ENCODE results near the gene FHIT.

FHIT gene

DNA sequence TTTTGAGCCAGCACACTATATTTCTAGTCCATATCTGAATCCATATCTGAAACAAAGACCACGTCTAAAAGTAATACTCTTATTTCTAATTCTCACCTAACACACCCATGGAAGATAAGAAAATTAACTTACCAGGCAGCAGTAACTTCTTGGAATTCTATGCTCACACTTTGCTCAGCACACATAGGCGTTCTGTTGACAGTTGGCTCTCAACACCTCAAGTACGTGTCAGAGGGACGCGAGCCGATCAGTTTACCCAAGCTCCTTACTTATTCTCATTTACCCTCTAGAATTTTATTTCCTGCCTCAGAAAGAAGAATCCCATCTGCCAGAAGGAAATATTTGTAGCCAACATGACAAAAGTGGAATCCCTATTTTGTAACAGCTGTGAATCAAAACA, 911.9 kb downstream of the FHIT start:
- DNase-seq (ENCODE audit: low read depth, low spot score), result no peak

DNA sequence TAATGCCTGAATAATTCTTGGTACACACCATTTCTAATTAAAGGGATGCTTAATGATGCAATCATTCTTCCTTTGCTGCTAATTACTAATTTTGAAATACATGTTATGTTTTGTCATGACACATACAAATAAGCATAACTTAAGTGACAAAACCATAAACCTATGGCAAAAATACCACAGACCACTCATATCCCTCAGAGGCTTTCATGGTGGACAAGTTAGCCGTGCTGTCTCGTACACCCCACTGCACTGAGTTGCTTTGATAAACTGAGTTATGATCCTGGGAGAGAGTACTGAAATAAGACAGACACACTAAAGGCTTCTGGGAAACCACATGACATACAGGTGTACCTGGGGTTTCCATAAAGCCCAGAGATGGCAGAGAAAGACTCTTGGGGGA, 913.8 kb downstream of the FHIT start:
- no peak for DNase-seq (ENCODE audit: low read depth, low spot score)

DNA sequence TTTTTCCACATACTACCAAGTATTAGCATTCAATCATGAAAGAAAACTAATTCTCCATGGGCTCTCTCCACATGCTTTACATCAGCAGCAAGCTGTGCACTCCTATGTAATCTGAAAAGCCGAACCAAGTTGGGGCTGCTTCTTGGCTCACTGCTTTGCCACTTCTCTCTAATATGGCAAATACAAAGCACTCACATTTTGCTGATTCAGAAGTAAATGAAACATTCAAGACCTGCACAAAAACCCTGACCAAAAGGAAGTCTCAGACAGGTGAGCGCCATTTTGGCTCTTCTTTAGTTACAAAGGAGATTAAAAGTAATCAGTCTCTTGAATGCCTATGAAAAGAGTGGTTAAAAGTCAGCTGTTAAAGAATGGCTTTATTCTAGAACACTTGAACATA, 915.2 kb downstream of the FHIT start:
- DNase-seq (ENCODE audit: low read depth, low spot score), result no peak

DNA sequence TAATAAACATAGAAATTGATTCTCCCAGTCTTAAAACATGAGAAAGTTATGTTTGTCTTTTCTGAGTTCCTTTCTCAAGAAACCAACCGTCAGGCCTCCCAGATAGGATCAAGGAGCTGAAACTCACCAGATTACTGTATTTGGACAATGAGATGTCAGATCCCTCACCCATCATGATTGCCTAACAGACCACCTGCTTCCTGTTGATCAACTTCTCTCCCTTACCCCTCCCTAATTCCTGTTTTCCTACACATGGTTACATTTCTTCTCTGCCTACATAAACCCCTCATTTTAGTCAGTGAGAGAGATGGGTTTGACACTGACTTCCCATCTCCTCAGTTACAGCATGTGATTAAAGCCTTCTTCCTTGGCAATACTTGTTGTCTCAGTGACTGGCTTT, 917.5 kb downstream of the FHIT start:
- no peak for DNase-seq (ENCODE audit: low read depth, low spot score)

DNA sequence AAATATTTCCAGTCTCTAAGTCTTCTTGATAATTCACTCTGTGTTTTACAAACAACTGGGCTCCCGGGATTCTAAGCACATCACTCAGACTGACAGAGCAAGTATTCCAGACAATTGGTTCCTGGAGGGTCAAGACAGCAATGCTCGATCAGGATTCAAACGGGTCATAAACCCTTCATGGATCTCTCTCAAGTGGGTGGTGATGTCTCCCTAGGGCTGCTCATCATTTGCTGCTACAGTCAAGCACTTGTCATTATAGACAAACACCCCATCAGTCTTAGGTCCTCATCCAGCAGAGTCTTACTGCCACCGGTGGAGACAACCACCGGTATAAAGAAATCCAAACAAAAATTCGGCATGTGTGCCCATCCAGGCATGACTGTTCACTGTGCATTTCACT, 921.1 kb downstream of the FHIT start:
- DNase-seq (ENCODE audit: low read depth, low spot score), result no peak

DNA sequence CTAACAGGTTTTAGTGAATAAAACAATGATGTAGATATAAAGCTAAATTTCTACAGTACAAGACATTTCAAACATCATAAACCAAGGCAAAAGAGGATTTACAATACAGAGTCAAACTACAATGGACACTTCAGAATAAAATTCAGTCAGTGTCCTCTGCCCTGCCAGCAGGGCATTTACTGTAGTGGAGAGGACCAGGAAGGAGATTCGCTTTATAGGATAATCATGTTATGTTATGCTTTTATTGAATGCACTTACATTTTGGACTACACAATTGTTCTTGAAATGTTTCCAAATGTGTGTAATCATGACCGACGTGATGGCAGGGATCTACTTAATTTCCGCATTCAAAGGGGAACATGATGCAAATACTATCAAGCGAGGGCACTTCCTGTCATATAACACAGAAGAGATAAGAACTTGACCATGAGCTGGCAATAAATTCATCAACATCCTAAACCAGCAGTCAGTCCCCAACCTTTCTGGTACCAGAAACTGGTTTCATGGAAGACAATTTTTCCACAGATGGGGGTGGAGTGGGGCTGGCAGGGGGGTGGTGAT, 925.6 kb downstream of the FHIT start:
- DNase-seq (ENCODE audit: low read depth, low spot score), result no peak

DNA sequence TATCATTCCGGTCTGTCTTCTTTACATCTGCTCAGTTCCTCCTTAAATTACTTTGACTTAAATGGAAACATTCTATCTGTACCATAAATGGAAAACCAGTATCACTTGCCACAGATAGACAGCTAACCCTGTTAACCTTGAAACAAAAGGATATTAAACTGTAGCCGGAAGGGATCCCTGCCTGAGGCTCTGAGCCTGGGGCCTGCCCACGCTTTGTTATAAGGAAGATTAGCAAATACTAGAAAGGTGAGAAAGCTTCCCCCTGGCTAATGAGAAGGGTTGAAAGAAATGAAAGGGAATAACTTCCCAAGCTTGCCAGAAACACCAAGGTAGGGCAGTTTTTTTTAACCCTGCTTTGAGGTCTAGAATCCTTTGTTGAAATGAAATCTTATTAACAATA, 927.6 kb downstream of the FHIT start:
- no peak for DNase-seq (ENCODE audit: low read depth, low spot score)

DNA sequence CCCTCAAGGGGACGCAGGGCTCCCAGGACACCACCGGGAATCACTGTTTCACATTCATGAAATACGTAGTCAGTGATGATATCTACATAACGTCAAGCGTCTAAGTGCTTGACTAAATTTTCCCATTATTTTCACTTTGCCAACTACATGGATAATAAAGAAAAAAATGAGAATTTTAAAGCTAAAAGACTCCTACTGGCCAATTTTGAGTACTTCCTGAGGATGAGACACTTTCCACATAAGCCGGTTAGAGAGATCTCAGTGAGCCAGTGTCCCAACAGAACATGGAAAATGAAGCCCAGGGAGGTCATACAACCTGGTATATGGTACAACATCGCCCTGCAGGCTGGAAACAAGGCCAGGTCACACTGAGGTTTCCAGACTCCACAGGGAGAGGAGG, 928.1 kb downstream of the FHIT start:
- DNase-seq (ENCODE audit: low read depth, low spot score), result no peak

DNA sequence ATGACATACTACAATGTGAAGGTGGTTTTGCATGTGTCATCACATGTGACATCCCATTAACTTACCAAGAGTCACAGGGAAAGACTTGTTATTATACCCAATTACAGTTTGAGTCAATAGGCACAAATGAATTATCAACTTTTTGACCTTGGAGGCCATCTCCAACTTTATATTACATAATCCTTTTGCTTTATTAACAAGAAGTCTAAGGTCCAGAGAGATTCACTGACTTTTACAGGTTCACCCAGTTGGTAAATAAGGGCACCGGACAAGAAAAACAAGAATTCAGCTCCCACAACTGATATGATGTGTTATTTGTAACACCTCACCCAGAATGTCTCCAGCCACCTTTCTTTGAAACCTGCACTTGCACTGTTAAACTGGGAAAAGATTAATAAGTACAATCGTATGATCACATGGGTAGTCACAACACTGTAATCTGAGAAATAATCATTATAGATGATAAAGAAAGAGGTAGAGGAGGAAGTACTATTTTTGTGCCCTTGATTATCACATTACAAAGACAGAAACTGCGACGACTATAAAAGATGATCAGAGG, 928.9 kb downstream of the FHIT start:
- DNase-seq (ENCODE audit: low read depth, low spot score), result no peak

DNA sequence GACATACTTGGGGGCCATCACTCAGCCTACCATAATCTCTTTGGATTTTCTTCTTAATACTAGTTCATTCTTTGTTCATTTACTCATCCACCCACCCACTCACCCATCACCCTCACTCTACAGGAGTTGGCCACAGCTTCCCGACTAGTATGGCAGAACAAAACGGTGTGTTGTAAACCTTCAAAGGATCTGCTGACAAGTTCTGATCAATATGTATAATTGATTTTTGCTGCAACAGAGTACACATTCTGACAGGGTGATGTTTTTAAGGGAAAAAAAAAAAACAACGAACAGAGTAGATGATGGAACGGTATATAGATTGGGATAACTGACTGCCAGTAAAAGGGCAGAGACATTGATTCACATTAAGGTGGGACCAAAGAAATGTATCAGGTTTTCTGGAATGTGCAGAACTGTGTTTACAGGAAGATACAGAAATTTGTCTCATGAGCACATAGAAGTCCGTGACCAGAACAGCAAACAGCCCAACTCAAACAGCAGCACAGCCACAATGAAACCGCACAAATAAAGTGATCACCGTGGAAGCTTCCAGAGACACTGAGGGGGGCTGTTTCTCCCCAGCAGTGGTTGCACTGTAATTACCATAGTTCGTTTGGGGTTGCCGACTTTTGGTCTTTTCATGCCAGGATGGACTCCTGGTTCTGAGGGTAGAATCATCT, 931.9 kb downstream of the FHIT start:
- DNase-seq (ENCODE audit: low read depth, low spot score), result no peak

DNA sequence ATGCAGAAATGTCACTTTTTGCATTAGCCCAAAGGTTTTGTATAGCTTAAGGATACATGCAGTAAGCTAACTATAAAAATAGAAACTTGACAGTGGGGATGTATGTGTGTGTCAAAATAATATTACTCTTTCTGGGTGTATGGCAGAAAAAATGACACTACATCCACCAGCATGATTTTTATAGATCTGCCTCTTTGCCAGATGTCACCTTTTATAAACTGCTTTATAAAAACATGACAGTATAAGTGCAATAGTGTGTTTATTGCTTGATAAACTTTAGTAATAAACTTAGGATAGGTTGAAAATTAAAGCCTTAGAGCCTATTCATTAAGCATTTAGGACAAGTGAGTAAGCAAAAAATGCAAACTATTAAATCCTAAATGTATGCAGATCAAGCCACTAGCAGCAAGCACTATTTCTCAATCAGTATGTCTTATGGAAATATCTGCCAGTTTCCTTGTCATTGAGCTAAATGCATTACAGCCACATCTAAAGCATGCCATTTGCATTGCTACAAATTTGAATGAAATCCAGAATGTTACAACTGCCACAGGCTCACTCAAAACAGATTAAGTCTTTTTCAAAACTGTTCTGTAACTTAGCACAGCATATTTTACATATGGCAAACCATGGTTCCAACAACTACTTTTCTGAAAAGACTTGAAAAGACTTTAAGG, 935.0 kb downstream of the FHIT start:
- no peak for DNase-seq (ENCODE audit: low read depth, low spot score)

DNA sequence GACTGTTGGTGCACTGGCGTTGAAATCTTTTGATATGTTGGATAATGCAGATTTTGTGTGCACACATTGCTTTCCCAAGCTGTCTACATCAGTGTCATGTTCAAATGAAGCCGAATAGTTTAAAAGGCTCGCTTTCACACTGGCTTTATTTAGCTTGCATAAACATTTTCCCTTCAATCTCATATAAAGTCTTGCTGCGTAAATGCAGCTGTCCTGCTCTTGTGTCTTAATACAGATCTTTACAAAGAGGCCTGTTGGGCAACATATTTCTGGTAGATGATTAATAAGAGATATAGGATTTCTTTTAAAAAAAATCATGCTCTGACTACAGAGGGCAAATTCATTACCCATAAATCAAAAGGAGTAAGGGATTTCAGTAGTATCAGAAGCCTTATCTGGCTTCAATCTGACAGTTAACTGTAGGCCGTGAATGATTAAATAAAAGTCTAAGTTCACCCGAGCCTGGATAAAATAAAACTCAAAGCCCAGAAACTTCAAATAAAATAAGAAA, 937.2 kb downstream of the FHIT start:
- no peak for DNase-seq (ENCODE audit: low read depth, low spot score)

DNA sequence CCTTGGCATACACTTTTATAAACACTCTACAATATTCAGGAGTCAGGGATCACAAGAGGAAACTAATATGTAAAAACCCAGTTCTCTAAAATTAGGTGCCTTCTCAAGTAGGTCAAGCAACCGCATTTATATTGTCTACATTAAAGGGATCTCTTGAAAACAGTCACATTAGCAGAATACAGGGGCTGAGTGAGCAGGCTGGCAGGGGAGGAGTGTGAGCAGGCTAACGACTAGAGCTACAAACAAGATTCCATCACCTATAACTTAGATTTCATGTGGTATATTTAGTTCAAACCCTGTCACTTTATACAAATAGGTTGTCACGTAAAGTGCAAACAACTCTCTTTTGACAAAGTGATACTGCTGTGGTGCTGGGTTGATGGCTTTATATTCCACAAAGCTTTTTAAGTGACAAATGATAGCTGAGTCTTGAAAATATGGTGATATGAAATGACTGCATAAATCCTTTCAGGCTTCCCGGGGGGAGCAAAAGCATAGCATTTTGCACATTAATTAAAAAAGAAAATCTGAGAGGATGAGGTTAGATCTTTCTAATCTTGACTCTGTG, 937.9 kb downstream of the FHIT start:
- DNase-seq (ENCODE audit: low read depth, low spot score), result no peak

DNA sequence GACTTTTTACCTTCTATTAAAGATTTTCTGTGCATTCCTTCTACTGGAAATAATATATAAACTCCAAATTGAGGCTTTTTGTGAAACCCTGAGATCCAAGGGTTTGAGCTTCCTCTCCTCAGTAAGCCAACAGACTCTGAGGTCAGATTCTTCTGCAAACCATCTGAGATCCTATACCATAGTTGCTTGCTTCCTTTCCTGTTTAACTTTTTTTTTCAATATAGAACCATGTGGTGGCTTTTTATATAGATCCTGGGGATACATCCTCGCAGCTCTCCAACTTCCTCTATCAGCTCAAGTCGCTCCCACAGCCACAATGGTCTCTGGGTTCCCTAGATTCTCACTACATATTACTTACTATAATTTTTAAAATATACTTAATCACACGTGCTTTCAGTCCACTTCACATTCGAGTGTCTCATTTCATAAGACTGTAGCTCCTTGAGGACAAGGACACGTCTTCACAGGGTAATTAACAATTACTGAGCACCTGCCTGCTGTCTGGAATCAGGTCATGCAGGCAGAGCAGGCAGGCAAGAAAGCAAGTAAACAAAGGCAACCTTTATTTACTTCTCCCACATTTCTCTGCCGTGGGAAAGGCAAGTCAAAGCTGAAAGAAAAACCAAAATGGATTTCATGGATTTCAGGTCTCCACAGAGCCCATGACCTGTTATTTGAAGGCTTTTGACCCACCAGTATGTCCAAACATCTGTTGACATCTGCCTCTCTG, 941.5 kb downstream of the FHIT start:
- DNase-seq (ENCODE audit: low read depth, low spot score), result no peak

DNA sequence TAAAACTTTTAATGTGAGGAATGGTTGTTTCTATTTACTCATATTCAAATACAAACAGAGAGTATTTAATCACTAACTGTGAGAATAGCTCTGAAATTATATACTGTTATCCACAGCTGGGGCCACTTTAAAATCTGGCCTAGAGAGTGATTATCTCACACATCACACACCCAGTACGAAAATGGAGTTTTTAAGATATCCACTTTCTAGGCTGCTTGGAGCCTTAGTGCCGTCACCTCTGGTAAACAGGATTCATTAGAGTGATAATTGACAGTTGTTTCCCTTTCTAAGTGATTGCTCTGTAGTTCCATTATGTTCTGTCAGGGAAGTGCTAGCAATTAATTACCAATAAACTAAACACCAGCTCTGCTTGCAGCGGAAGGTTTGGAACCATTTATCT, 942.4 kb downstream of the FHIT start:
- no peak for DNase-seq (ENCODE audit: low read depth, low spot score)

DNA sequence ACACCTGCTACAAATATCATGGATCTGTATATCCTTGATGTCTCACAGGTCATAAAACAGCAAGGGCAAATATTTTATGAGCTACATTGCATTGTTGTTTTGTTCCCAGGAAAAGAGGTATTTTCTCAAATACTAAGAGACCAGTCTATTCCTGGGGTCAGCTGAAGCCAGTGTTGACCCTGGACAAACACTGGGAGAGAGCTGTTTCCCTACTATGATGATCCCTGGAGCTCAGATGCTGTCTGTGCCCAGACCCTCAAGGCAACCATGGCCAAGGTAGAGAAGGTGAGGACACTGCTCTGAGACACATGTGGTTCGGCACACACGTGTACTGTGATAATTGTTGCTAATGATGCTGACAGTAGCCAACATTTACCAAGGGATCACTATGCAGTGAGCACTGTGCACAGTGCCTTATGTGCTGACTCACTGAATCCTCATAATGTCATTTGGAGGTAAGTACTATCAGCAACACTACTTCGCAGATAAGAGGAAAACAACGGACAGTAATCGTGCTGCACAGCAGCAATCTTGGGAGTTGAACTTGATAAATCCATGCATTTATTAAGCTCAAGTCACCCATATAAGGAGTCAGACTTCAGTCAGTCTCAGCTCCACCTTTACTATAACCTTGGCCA, 943.6 kb downstream of the FHIT start:
- DNase-seq (ENCODE audit: low read depth, low spot score), result no peak

DNA sequence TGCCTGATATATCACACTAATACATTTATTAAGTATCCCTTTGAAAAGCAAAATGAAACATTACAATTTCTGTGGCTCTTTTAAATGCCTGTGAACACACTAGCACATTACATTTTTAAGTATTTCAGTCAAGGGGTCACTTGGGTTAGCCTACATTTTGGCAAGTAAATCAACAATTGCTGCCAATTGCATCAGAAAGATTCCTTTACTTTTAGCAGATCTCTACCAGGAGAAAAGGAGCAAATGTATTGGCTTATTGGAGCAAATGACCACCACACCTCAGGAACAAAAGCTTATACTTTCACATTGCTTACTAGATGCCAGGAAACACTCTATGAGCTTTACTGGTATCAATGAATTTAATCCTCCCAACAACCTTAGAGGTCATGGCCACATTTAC, 947.1 kb downstream of the FHIT start:
- DNase-seq (ENCODE audit: low read depth, low spot score), result no peak

DNA sequence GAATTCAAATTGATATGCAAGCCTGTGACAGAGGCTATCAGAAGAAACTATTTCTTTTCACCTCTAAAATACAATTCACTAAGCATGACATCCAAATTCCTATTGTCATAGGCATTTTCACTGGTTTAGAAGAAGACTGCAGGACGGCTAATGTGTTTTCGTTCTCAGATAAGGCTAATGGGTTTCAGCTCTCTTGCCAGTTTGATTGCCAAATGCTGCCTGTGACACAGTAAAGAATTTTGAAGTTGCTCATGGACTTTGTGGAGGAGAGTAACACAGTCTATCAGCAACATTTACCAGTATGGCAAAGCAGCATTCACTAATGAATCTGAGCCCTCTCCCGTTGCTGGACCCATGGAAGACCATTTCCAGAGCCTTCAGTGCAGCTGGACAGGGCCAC, 948.1 kb downstream of the FHIT start:
- no peak for DNase-seq (ENCODE audit: low read depth, low spot score)

DNA sequence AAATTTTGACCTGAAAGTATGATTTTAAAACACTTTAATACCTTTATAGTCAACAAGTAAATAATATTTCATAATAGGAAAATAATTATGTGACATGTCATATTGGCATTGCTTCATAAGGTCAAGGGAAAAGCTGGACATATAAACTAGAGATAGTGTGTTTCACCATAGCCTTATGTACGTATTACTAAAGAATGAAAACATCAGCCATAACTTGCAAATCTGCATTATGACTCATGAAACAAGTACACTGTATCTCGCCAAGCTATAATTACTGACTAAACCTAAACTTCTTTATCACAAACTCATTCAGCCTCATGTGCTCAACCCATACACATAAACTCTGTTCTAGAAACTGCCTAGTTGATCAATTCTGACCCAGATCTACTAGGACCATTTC, 950.1 kb downstream of the FHIT start:
- no peak for DNase-seq (ENCODE audit: low read depth, low spot score)

DNA sequence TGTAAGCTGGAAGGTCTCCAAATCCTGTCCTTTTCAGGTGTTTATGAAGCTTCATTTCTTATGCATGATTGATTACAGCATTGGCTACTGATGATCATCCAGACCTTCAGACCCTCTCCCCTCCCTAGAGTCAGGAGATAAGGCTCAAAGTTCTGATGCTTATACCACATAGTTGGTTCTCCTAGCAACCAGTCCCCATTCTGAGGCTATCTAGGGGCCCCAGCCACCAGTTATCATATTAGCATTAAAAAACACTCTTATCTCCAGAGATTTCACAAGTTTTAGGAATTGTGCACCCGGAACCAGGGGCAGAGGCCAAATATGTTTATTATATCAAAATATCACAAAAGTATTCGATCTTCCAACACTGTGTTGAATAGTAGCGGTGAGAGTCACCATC, 953.1 kb downstream of the FHIT start:
- DNase-seq (ENCODE audit: low read depth, low spot score), result no peak

DNA sequence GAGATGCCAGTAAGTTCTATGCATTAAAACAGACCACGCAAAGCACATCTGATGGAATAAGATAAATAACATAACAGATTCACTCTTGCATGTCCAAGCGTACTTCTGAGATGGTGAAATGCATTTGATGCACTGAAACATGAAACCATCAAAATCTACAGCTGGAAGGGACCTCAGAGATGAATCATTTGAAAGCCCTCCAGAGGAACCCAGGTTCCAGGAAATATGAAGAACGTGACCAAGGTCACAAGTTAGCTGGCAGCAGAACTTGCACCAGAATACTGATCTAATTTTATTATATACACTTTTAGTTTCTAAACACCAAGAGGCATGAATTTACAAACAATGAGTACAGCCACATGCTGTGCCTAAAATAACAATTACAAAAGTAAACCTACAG, 957.1 kb downstream of the FHIT start:
- no peak for DNase-seq (ENCODE audit: low read depth, low spot score)

Measured in activated CD4-positive, CD25-positive, alpha-beta regulatory T cell treated with anti-CD3 and anti-CD28 coated beads, Interleukin-2, amount 50 U/mL, for 16 hours (primary cell).